ENCODE data around the gene SLC25A21.
"Not testable (repeated sequence)": the region's sequence is repeated elsewhere in the genome, so short reads cannot be mapped to it uniquely, and the experiment has no call there.

The SLC25A21 gene

DNA sequence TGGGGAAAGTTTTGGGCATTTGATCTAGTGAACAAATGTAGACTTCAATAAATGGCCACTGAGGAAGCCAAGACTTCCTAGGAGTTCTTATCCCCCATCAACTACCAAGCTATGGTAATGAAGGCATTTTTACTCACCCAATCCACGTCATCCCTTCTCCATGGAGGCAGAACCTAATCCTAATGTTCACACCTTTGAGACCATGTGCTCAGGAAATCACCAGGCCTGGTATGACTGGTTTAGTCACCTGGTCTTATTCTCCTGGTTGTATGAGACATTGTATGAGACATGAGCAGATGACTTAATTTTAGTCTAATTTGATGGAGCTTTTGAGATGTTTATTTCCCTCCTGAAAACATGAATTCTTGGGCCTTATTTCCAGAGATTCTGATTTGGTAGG is 422.2 kb downstream of the SLC25A21 start:
- no peak for DNase-seq

DNA sequence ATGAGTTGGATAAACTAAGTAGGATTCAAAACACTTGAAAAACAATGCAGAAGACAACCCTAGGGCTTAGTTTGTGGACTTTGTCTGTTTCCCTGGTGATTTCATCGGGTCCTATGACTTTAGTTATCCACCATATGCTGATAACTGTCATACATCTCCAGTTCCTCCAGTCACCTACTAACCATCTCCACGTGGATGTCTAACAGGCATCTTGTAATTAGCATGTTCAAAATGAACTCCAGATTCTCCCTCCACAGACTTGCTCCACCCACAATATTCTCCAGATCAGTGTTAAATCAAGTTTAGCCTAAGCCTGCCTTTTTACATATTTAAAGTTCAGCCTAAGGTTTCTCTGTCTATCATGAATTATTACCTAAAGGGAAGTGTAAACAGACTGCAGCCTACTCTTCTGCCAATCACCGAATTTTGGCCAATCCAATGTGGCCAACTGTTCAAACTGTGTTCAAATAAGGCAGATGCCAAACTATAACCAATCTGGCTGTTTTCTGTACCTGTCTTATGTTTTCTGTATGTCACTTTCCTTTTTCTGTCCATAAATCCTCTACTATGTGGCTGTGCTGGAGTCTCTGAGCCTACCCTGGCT is 423.7 kb downstream of the SLC25A21 start:
- DNase-seq = no peak

DNA sequence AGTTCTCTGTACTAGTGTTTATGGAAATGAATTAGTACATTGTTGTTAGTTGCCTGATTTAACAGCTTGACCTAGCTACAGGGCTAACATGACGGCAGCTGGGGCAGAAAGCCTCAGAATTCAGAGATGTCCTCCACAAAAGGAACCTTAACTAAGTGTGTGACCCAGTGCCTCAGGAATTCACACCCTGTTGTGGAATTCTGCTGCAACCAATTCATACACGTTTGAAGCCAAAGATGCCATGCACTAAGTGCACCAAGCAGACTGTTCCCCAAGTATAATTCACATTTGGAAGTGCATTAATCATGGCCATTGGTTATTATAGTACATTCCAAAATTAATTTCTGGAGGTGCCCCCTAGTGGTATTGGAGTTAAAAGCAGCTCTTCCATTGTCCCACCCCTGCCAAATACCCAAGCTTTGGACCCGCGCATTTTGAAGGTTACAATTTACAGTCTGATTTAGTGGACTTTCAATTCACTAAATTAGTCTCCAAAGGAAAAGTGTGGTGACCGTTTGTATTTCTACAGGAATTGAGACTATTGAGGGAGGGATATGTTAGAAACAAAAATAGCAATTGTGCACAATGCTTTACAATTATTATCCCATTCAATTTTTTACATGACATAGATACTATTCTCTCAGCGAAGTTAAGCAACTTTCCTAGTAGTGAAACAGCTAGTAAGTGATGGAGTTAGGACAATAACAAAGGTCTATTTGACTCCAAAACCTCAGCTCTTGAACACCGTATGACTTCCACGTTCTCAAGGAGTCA is 424.8 kb downstream of the SLC25A21 start:
- DNase-seq = no peak

DNA sequence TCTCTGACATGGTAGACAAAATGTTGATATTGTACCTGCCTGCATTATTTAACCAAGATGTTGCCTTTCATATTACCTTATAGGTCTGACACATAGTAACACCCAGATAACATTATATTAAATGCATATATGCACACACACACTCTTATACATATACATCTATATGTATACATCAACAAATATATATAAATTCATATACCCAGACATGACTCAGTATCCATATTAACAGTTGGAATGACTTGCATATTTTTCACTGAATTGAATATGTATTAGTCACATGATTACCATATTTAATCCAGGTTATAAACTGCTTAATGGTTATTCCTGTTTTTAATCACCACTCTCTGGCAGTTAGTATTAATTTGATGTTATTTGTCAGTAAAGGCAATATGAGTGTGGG is 425.5 kb downstream of the SLC25A21 start:
- no peak for DNase-seq

DNA sequence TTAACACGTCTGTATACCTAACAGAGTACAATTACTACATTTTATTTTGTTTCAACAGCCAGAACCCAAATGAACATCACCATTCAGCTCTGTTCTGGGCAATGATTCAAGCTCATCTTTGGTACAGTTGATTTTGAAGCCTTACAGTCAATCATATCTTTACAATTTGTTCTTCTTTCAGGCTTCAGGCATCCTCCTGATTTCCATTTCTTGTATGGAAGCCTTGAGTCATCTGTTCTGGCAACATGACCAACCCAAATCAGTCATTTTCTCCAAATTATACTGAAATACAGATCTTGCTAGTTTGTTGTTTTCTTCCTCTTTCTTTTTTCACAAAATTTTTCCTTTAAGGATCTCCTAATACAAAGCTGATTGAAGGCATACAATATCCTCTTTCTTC is 430.5 kb downstream of the SLC25A21 start:
- DNase-seq = no peak

DNA sequence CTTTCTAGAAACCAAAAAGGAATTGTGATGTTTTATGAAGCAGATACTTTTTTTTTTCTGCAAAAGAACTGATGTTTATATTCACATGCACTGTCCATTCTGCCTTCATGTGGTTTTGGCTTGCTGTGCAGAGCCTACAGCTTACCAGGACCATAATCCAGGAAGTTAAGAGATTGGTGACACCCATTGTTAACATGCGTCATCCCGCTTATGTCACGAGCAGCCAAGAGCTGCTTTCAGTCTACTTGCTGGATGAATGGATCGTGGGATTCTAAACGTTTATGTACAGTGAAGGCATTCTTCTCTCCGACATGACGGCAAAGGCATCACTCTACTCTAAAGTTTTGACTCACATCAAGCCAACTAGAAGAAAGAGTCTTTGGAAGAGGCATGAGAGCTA is 434.1 kb downstream of the SLC25A21 start:
- no peak for DNase-seq

DNA sequence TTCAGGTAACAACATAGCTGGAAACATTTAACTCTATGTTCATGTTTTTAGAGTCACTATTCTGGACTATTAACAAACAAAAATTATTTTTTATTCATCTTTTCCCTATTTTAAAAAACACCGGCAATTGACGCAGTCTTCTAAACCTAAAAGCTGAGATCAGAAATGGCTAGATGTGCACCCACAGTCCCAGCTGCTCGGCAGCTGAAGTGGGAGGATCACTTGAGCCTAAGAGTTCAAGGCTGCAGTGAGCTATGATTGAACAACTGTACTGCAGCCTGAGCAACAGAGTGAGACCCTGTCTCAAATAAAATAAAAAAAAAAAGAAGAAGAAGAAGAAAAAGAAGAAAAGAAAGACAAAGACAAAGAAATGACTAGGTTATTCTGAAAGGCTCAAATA is 446.3 kb downstream of the SLC25A21 start:
- no peak for DNase-seq

DNA sequence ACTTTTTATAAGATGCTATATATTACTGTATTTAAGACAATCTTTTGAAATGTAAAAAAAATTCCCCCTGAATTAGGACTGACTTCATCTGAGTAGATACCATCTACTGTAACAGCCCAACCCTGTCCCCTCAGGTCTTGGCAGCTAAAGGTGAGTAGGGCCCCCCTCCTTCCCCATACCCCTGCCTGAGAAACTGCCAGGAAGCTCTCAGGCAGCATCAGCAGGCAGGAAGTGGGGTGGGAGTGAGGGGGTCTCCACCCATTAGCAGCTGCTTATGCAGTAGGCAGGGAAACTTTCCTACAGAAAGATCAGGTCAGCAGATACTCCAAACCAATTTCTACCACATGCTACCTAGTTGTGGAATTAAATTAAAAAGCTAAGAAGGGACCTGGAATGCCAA is 448.2 kb downstream of the SLC25A21 start:
- no peak for DNase-seq

DNA sequence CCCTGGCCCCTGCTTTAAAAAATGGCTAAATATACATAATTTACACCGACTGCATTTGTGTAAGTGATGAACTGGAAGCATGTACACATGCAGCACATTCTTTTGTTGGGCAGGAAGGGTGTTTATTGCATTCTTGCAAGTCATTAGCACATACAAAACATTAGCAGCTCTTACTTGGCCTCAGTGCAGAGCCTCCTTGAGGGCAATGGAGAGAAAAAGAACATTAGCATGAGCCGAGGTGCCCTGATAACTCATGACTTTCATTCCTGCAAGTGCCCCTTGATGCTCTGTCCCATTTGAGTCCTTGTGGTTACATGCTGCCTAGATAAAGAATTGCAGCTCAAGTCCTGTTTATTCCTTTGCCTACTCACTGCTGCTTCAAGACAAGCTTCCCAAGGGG is 448.9 kb downstream of the SLC25A21 start:
- no peak for DNase-seq

DNA sequence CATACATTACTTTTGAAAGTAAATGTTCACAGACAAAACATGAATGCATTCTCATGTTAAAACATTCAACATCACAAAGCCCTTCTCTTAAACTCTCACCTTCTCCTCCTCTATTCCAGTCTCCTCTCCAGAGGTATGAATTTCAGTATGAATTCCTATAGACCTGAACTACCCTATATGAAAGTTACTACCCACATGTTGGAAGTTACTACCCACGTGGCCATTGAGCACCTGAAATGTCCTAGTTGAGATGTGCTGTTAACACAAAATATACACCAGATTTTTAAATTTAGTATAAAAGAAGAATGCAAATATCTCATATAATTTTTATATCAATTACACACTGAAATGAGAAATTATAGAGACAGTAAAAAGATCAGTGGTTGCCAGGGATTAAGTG is 450.5 kb downstream of the SLC25A21 start:
- DNase-seq = no peak

DNA sequence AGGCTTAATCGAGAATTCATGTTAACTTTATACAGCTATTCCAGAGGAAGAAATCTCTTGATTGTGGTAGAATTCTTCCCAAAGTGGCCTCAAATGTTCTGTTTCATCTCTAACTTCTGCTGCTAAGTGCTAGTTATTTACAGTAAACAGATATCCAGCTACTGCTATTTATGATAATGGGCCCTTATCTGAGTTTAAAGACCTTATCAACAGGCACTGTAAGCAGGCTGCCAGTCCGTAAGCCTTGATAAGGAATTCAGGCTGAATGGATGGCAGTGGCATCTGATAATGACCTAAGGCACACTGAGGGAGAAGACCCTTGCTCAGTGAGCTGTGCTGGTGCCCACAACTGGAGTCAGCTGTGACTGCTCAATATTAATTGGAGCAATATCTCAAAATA is 451.7 kb downstream of the SLC25A21 start:
- DNase-seq = no peak

DNA sequence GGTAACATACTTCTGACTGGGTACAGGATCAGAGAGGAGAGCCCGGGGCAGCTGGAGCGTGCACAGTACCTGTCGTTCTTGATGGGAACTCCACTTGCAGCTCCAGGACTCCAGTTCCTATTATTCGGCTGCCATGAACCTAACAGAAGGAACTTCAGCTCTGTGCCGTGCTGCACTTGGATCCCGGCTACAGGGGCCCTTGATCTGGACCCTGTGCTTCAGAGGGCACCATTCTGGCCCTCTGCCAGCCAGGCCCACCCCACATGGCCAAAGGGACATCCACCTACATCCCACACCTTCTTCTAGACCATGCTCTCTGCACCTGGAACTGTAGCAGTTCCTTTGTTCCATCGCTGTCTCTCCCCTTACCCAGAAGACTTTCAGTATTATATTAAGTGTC is 452.6 kb downstream of the SLC25A21 start:
- no peak for DNase-seq

DNA sequence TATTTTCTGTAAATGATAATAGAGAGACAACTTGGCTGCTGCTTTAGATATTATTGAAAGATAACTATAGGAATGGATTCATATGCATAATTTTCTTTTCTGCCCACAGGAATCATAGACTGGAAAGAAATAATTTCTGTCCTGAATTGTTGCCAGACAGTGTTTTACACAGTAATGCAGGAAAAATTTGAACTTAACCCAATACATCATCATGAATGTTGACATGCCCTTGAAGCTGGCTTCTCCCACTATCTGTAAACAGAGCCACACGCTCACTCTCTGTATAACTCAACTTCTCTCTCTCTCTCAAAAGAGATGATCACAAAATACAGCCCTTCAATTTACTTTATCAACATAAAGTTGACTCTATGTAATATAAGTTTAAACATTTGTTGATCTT is 454.2 kb downstream of the SLC25A21 start:
- DNase-seq = no peak

DNA sequence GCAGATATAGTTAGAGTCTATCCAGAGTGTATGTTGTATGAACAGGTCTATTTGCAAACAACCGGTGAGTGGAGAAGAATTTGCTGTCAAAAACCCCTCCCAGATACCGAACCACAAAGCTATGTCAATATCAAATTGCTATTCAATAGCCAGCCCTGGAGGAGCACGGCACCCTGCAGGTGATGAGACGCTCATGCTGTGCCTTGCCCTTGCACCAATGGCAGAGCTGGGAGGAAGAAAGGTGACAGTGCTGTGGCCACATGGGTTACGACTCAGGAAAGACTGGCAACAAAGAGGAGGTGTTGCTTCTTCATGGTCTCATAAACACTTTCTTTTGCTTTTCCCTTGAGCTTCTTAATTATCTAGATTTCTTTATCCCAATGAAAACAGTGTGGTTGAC is 455.0 kb downstream of the SLC25A21 start:
- DNase-seq = no peak

DNA sequence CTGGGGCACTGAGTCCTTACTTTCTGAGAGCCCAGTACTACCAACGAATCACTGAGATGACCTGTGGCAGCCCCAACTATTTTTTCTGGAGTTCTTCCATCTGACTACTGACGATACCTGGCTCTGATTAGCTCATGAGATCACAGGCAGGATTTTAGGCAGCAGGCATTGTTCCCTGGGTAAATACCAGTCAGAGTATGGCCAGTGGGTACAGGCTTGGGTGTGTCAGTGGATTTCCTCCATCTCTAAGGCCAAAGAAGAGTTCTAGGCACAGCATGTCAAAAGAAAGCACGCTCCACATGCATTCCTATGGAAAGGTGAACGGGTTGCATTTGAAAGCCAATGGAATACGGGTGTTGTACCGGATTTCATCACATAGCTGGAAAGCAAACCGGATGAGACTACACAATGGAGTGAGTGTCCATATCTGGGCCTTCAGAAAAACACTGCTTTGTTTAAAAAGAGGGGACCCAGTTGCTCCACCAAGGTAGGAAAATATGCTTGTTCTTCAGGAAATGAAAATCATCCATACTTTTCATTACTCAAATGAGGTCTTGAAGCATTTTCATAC is 455.7 kb downstream of the SLC25A21 start:
- DNase-seq = no peak

DNA sequence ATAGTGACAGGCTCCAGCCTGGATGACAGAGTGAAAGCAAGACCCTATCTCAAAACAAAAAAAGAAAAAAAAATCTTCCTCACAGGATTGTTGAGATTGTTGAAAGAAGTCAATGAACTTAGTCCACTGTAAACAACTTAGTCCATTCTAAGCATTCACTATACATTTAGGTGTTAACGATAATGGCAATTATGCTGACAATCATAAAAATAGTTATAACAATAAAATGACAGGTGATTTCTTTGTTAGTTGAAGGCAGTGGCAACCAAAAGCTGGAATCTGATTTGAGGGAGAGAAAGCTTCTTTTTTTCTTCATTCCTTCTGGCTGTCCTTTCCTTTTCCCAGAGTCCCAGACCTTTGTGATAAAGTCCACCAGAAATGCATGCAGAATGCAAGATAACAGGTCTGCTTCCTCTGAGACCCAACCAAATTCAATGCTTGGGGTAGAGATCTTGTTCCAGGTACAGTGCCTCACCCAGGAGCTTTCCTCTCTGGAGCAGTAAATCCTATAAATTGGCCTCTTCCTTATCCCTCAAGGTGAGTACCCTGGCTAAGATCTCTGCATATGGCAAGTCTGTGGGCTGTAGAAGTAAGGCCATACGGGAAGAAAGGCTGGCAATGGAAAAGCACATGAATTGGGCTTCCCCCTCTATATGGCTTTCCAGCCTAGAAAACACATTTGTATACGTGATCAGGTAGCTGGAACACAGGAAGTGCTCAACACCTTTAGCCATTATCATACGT is 458.3 kb downstream of the SLC25A21 start:
- DNase-seq = no peak

DNA sequence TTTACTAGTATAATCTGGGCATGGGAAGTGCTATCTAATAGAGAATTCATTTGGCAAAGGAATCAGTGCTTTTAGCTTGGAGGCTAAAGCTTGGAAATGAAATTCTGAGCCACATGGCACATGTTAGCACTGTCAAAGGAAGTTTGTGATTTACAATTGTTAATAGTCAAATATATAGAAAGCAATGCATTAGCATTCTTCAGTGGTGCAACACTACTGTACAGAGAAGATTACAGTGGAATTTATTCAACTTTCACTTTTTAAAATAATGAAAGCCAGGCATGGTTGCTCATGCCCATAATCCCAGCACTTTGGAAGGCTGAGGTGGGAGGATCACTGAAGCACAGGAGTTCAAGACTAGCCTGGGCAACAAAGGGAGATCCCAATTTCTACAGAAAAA is 464.8 kb downstream of the SLC25A21 start:
- no peak for DNase-seq

DNA sequence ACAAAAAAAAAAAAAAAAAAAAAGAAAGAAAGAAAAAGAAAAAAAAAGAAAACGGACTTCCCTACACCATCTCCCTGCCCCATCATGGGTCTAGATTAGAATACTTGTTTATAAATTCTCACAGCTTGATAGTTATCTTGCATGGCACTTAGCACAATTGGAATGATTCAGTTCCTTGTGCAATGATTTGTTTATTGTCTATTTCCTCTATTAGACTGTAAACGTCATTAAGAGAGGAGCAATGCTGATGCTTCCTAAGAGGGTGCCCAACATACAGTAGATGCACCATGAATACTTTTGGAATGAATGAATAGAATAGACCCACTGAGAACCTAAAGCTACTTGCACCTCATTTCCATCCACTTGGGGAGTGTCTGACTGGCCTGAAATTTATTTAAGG is 469.9 kb downstream of the SLC25A21 start:
- no peak for DNase-seq

DNA sequence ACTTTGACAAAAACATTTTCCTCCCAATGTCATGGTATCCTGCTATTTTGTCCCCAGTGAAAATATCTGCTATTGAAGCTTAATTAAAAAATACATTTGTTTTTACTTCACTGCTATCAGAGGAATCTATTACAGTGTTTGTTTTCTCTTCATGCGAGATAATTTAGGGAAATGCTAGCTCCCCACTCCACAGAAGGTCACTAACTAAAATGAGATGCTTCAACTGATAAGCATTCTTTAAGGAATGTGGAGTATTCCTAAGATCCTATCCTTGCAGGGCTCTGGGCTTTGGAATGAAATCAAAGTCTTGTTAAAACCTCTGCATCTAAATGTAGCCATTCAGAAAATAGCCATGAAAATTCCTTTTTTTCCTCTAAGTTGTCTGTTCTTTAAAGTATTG is 471.3 kb downstream of the SLC25A21 start:
- DNase-seq = no peak

DNA sequence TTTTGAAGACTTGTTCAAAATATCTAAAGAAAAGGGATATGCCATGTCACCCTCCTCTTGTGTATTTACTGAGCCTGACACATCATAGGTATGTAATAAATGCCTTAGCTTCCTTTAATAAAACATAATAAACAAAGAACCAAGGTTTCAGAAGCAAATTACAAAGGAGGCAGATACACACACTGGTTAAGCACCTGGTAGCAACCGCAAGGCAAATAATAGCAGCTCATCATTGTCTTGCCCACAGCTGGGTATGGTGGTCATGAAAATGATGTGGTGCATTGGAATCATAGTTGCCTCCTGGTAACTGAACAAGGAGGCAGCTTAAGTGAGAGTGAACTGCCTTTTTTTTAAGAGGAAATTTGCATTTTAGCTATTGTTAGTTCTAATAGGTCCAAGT is 471.8 kb downstream of the SLC25A21 start:
- no peak for DNase-seq

DNA sequence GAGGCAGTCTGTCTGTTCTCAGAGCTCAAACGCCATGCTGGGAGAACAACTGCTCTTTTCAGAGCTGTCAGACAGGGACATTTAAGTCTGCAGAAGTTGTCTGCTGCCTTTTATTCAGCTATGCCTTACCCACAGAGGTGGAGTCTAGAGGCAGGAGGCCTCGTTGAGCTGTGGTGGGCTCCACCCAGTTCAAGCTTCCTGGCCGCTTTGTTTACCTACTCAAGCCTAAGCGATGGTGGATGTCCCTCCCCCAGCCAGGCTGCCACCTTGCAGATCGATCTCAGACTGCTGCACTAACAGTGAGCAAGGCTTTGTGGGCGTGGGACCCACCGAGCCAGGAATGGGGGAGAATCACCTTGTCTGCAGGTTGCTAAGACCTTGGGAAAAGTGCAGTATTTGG is 473.0 kb downstream of the SLC25A21 start:
- DNase-seq = not testable (repeated sequence)

DNA sequence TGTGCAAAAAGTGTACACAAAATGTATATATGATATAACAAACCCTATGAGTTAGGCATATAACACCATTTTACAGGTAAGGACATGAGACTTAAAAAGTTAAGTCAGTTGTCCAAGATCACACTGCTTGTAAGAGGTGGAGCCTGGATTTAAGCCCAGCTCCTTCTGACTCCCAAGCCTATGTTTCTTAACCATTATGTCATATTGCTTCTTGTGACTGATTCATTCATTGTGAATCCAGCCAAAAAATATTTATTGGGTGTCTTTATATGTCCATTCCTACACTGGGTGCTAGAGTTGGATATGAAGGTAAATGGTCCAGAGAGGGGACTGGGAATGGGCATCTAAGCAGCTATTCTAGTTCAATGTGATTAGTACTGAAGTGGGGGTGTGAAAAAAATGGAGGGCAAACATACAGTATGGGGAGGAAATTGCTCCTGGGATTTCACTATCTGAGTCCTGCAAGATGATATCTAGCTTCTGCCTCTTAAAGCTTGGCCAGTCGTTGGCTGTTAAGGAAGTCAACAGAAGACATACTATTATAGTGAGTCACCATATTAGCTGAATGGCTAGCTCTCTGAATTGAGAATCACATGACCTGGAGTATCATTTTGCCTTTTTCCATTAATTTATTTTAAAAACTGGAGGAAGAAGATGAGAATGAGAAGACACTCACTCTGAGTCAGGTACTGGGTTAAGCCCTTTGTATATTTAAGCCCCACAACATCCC is 481.9 kb downstream of the SLC25A21 start:
- no peak for DNase-seq

DNA sequence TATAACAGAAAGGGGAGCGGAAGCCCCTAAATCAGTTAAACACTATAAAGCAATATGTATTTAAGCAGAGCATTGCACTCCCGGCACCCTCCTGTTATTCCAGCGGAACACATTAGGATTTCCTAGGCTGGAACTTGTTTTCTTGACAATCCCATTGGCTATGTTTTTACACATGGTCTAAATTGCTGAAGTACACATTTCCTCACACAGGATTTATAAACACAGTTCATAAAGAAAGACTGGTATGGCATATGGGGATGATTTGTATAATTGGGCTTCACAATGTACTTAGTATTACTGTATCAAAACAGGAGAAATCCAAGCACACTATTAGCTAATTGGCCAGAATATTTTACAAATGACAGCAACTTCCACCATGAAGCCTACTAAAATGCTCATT is 487.5 kb downstream of the SLC25A21 start:
- DNase-seq = no peak

All from activated T-cell treated with anti-CD3 and anti-CD28 coated beads for 4 hours (primary cell).